GM12878 (cell line): ENCODE measurements around the gene TNFAIP3. TPM values are rescaled to one million over a fixed set of nuclear protein-coding genes. Genes with fewer than 3 reads are reported as not detected.

Source experiments
- ATAC-seq: fragments of 200-7000 bp; cut with Tn5 transposase; 3 replicates; pipeline ENCODE4 v1.9.1; 2020; ENCODE audit warnings: mild to moderate bottlenecking, moderate library complexity
- BruUV-seq: library from RNA; stranded (reverse); fragments of 400-500 nt; replicated peaks from 2 replicates; lab custom pipeline; 2021; lab: Mats Ljungman, UMichigan
- CTCF ChIA-PET: fragments of 300-600 bp; sonication (Branson Sonifier 250); formaldehyde crosslinking; extraction: SDS; loops from one replicate; lab custom pipeline; 2021; ENCODE audit warnings: inconsistent platforms; lab: Yijun Ruan, JAX
- POLR2A ChIA-PET: fragments of 350-600 bp; formaldehyde crosslinking; extraction: SDS; loops from one replicate; lab custom pipeline; 2021; ENCODE audit warnings: inconsistent platforms; lab: Charles Lee
- RAD21 ChIA-PET: fragments of 300-600 bp; sonication (Branson Sonifier 250); formaldehyde crosslinking; loops from one replicate; lab custom pipeline; 2023; ENCODE audit warnings: antibody characterized with exemption; ENCODE audit not compliant: unreplicated experiment; lab: Charles Lee
- SMC1A ChIA-PET: fragments of 300-600 bp; sonication (Branson Sonifier 250); formaldehyde crosslinking; loops from one replicate; lab custom pipeline; 2023; ENCODE audit not compliant: unreplicated experiment, uncharacterized antibody; lab: Charles Lee
- DNase-seq: peaks from one replicate; pipeline ENCODE4 v3.0.0-alpha.2; 2011; ENCODE audit warnings: low read depth, low spot score
- FAIRE-seq: peaks from 3 replicates; lab custom pipeline; 2011; peaks lifted over from hg19 to GRCh38; lab: Jason Lieb, UNC
- H2AFZ ChIP-seq: 2 replicates; pipeline ENCODE4 v1.6.0; 2011; ENCODE audit warnings: low read depth, low read length, control low read depth; ENCODE audit not compliant: control insufficient read depth
- H3K27ac ChIP-seq: 2 replicates; pipeline ENCODE4 v1.5.1; 2011; ENCODE audit warnings: control low read depth; ENCODE audit not compliant: control insufficient read depth, insufficient read depth
- H3K27me3 ChIP-seq, 2 experiments: replicated peaks in 1 of 2; 2 replicates each; pipeline versions ENCODE4 v1.6.0 to v1.6.1; 2011; ENCODE audit warnings: low read length in 1 of 2; ENCODE audit not compliant: control insufficient read depth in 2 of 2, insufficient read depth in 2 of 2
- H3K36me3 ChIP-seq, 2 experiments: 2 replicates each; pipeline ENCODE4 v1.5.1; 2011; ENCODE audit warnings: low read length in 1 of 2; ENCODE audit not compliant: control insufficient read depth in 2 of 2, insufficient read depth in 2 of 2
- H3K4me1 ChIP-seq: 2 replicates; pipeline ENCODE4 v1.6.1; 2011; ENCODE audit warnings: mild to moderate bottlenecking, low read length, moderate library complexity, mixed read lengths; ENCODE audit not compliant: control insufficient read depth, insufficient read depth
- H3K4me2 ChIP-seq: 2 replicates; pipeline ENCODE4 v1.6.0; 2011; ENCODE audit warnings: control low read depth; ENCODE audit not compliant: control insufficient read depth, insufficient read depth
- H3K4me3 ChIP-seq: fragments of 200-600 bp; sonication (generic); 2 replicates; pipeline ENCODE4 v1.5.1; 2016
- H3K79me2 ChIP-seq: 2 replicates; pipeline ENCODE4 v1.6.0; 2011; ENCODE audit warnings: low read length; ENCODE audit not compliant: control insufficient read depth, insufficient read depth
- H3K9ac ChIP-seq: 2 replicates; pipeline ENCODE4 v1.8.0; 2011; ENCODE audit warnings: low read length, control low read depth, mixed read lengths; ENCODE audit not compliant: control insufficient read depth, insufficient read depth
- H3K9me3 ChIP-seq: replicated peaks from 3 replicates; pipeline ENCODE4 v1.5.1; 2011; ENCODE audit warnings: mild to moderate bottlenecking, low read length; ENCODE audit not compliant: control insufficient read depth, insufficient read depth
- H4K20me1 ChIP-seq: 2 replicates; pipeline ENCODE4 v1.6.0; 2011; ENCODE audit not compliant: control insufficient read depth, insufficient read depth
- ATF7 ChIP-seq: fragments of 450-650 bp; IDR thresholded peaks from 2 replicates; pipeline ENCODE4 v1.6.1; 2016; ENCODE audit warnings: low read depth, mild to moderate bottlenecking
- CBX3 ChIP-seq: fragments of 200-600 bp; sonication (generic); IDR thresholded peaks from 2 replicates; pipeline ENCODE4 v1.6.1; 2016; ENCODE audit warnings: low read depth, borderline replicate concordance
- CEBPB ChIP-seq, 2 experiments: fragments of 150-350 bp in 1 of 2; IDR thresholded peaks; 2 replicates each; pipeline ENCODE4 v1.6.1; 2012 to 2014; ENCODE audit warnings: low read depth in 2 of 2, low read length in 2 of 2, borderline replicate concordance in 1 of 2, inconsistent platforms in 1 of 2
- CTCF ChIP-seq, 3 experiments: IDR thresholded peaks in 2 of 3; conservative IDR thresholded peaks in 1 of 3; 2 replicates each; pipeline ENCODE4 v1.5.1; 2011; ENCODE audit warnings: low read depth in 3 of 3, low read length in 3 of 3, mild to moderate bottlenecking in 3 of 3, control low read depth in 2 of 3, moderate library complexity in 2 of 3, inconsistent platforms in 1 of 3, mixed read lengths in 1 of 3; ENCODE audit not compliant: control insufficient read depth in 2 of 3, insufficient read depth in 1 of 3; ENCODE audit errors: extremely low read depth in 1 of 3
- HDAC2 ChIP-seq: fragments of 200-600 bp; sonication (generic); IDR thresholded peaks from 2 replicates; pipeline ENCODE4 v1.6.1; 2017
- IRF5 ChIP-seq: fragments of 450-650 bp; IDR thresholded peaks from 2 replicates; pipeline ENCODE4 v1.6.1; 2017; ENCODE audit warnings: borderline replicate concordance
- NKRF ChIP-seq: fragments of 450-650 bp; conservative IDR thresholded peaks from 2 replicates; pipeline ENCODE4 v1.6.1; 2017; ENCODE audit warnings: mild to moderate bottlenecking, moderate library complexity
- NR2F1 ChIP-seq: fragments of 450-650 bp; conservative IDR thresholded peaks from 2 replicates; pipeline ENCODE4 v1.6.1; 2017; ENCODE audit warnings: mild to moderate bottlenecking
- NRF1 ChIP-seq: conservative IDR thresholded peaks from 2 replicates; pipeline ENCODE4 v1.6.1; 2011; ENCODE audit warnings: mild to moderate bottlenecking, low read depth, low read length, improper control_type of control experiment
- POLR2AphosphoS5 ChIP-seq: IDR thresholded peaks from 2 replicates; pipeline ENCODE4 v1.6.1; 2011; ENCODE audit warnings: mild to moderate bottlenecking, low read length, inconsistent platforms
- POU2F2 ChIP-seq: IDR thresholded peaks from 3 replicates; pipeline ENCODE4 v1.6.1; 2011; ENCODE audit warnings: low read depth, mild to moderate bottlenecking, low read length, borderline replicate concordance
- SPI1 ChIP-seq: IDR thresholded peaks from 2 replicates; pipeline ENCODE4 v1.6.1; 2011; ENCODE audit warnings: low read depth, mild to moderate bottlenecking, low read length, moderate library complexity, borderline replicate concordance; ENCODE audit not compliant: insufficient read depth
- TCF7 ChIP-seq: IDR thresholded peaks from 2 replicates; pipeline ENCODE4 v1.6.1; 2014; ENCODE audit warnings: antibody characterized with exemption, borderline replicate concordance
- USF1 ChIP-seq: IDR thresholded peaks from 2 replicates; pipeline ENCODE4 v1.6.1; 2011; ENCODE audit warnings: borderline replicate concordance, low read depth, mild to moderate bottlenecking, moderate library complexity, mixed read lengths, low read length; ENCODE audit not compliant: insufficient read depth; ENCODE audit errors: extremely low read length
- YY1 ChIP-seq: IDR thresholded peaks from 2 replicates; pipeline ENCODE4 v1.6.1; 2011; ENCODE audit warnings: low read depth, mild to moderate bottlenecking, low read length
- ZNF622 ChIP-seq: fragments of 450-650 bp; IDR thresholded peaks from 2 replicates; pipeline ENCODE4 v1.6.1; 2017; ENCODE audit warnings: mild to moderate bottlenecking, inconsistent platforms
- WGBS: methylation state at CpG from one replicate; pipeline ENCODE4 v1.1.6; 2016; ENCODE audit warnings: low lambda C conversion rate; ENCODE audit not compliant: insufficient replicate concordance, insufficient coverage; ENCODE audit errors: missing lambda C conversion rate; 5-methylcytosine and 5-hydroxymethylcytosine counted together
- in situ Hi-C: fragments of 300-500 bp; cut with MboI; formaldehyde crosslinking; loops from 9 replicates; pipeline ENCODE4 v1.14.3; 2018; ENCODE audit warnings: mixed read lengths
- intact Hi-C: fragments of 100-400 bp; cut with micrococcal nuclease; formaldehyde crosslinking; loops from one replicate; pipeline ENCODE4 v1.14.2; 2022; ENCODE audit not compliant: unreplicated experiment
- polyA plus RNA-seq, 11 experiments: library from polyadenylated mRNA; depleted of rRNA in 4 of 11; unstranded in 6 of 11; stranded (reverse) in 5 of 11; fragments of >200 nt; fragmentation: Nextera tagmentation in 4 of 11; fragmentation: Illumina TruSeq in 1 of 11; extraction: Ambion mirVana in 4 of 11; extraction: Trizol in 1 of 11; gene quantifications; 1 replicate in 1 of 11; 2 replicates in 10 of 11; pipeline versions ENCODE4 v1.2.1 to v1.2.3, GENCODE V29; 2011 to 2016; ENCODE audit warnings: inconsistent platforms in 2 of 11, missing spikeins in 2 of 11, low read depth in 1 of 11
- total RNA-seq, 4 experiments: library from RNA; depleted of rRNA in 3 of 4; stranded (reverse); fragments of >200 nt in 3 of 4; fragmentation: Illumina TruSeq in 1 of 4; extraction: Trizol in 1 of 4; gene quantifications; 2 replicates each; pipeline versions ENCODE4 v1.2.1 to v1.2.3, GENCODE V29; 2013 to 2021

Gene TNFAIP3
- total and polyA plus RNA-seq, 10 of the 15 experiments (the other 5 are each of a cell fraction or from before 2014, with no cell fraction given) = 18.0 to 350 (median 127) TPM

GRCh38 chr6:137927777-137928218 is 60.7 kb downstream of the TNFAIP3 start (continued):
- peak; percentile 11 for TF ChIP-seq USF1
- no peak for TF ChIP-seq HDAC2
- no peak for TF ChIP-seq ZNF622
- peak; percentile 37; the same call in 1 of the 2 replicates for TF ChIP-seq SPI1
- peak; percentile 91 for TF ChIP-seq NR2F1
- TF ChIP-seq CTCF (IDR thresholded peaks at IDR 0.05 in 2 of 3, conservative IDR thresholded peaks at IDR 0.05 in 1 of 3; ENCODE audit: control insufficient read depth in 2 of 3, extremely low read depth in 1 of 3, insufficient read depth in 1 of 3, low read depth in 3 of 3, low read length in 3 of 3) = no peak

- H2AFZ ChIP-seq = no peak overlapping the region; the same call in none of the 2 replicates
- no peaks in the 10 kb centered on the region for H3K27me3 ChIP-seq
- peak overlapping the region; percentile 98 for H3K27ac ChIP-seq
- H3K4me2 ChIP-seq = peak overlapping the region; percentile 59
- DNase-seq (no peak), ATAC-seq (peak; percentile 74), FAIRE-seq (no peak)
- peak overlapping the region; percentile 45 for H3K9ac ChIP-seq
- H3K9me3 ChIP-seq = no peaks in the 10 kb centered on the region
- H3K4me1 ChIP-seq = peaks cover 58% of the 10 kb centered on the region
- no peaks in the 10 kb centered on the region for H4K20me1 ChIP-seq
- H3K4me3 ChIP-seq = peak overlapping the region; percentile 19; the same call in 1 of the 2 replicates
- POLR2A ChIA-PET = interaction anchor here (0.6 to 9.2 kb wide), 7 partner anchors 11 to 57 kb away, joined by 3 to 153 read pairs (median 18); no protein-coding TSS in a partner anchor
- SMC1A ChIA-PET = interaction anchor here (0.8 to 34.9 kb wide), 14 partner anchors 10 to 222 kb away, joined by 3 to 1237 read pairs (median 6); partner anchors contain the start of gene TNFAIP3
- peaks cover 4% of the 10 kb centered on the region for H3K79me2 ChIP-seq
- CTCF ChIA-PET = interaction anchor here (0.8 to 6.1 kb wide), 10 partner anchors 10 to 224 kb away, joined by 3 to 102 read pairs (median 6); no protein-coding TSS in a partner anchor
- RAD21 ChIA-PET = interaction anchor here (1.0 to 5.8 kb wide), 18 partner anchors 9 to 224 kb away, joined by 3 to 75 read pairs (median 8); partner anchors contain the start of gene TNFAIP3
- no peaks in the 10 kb centered on the region for H3K36me3 ChIP-seq
- in situ Hi-C loops = no loop called here
- 17% methylated on average over 2 of the region's 2 CpGs for WGBS
- TSS peak; percentile 93 for BruUV-seq
- intact Hi-C loops = loop anchor here (5.0 to 10.0 kb wide), 4 partner anchors 56 to 826 kb away; no protein-coding TSS in a partner anchor
- TF ChIP-seq CEBPB (IDR thresholded peaks at IDR 0.05; ENCODE audit: borderline replicate concordance in 1 of 2, low read depth in 2 of 2, low read length in 2 of 2) (no peak), TCF7 (no peak), POLR2AphosphoS5 (peak; percentile 20; the same call in 1 of the 2 replicates), NRF1 (no peak), IRF5 (no peak), NKRF (no peak), CBX3 (no peak), ATF7 (no peak), YY1 (no peak), POU2F2 (no peak)
These were observed 61.2 kb downstream of the TNFAIP3 start for GRCh38 chr6:137928286-137928685.
